ENCODE measurements around the gene EARS2.
A peak's percentile ranks its signal among the peaks of the same experiment; 100 is the strongest.
"Not testable (repeated sequence)": the region's sequence is repeated elsewhere in the genome, so short reads cannot be mapped to it uniquely, and the experiment has no call there.

The EARS2 gene

GRCh38 chr16:23556881-23557778 lies at the start of gene EARS2, which contains the start of gene UBFD1:
Gene EARS2, minus strand, starts transcription at chr16:23557350. Its CDS starts 7 bp downstream, at chr16:23557343.
Gene UBFD1, plus strand, starts transcription at chr16:23557727. Its CDS starts 16 bp downstream, at chr16:23557743.
- peak; percentile 96 for DNase-seq

GRCh38 chr16:23597003-23597756 lies 40.0 kb upstream of the EARS2 start:
- peak; percentile 16 for DNase-seq

GRCh38 chr16:23595951-23596720 lies 39.0 kb upstream of the EARS2 start, which contains the start of gene NDUFAB1:
Gene NDUFAB1, minus strand, starts transcription at chr16:23596316. Its CDS starts 26 bp downstream, at chr16:23596290.
- peak; percentile 90 for DNase-seq

- DNase-seq: no peak
Measured at GRCh38 chr16:23595246-23595950, 38.2 kb upstream of the EARS2 start.

GRCh38 chr16:23594186-23594585 lies 37.0 kb upstream of the EARS2 start:
- no peak for DNase-seq

- no peak for DNase-seq
Measured at GRCh38 chr16:23590181-23590580, 33.0 kb upstream of the EARS2 start.

- no peak for DNase-seq
Measured at GRCh38 chr16:23587726-23588125, 30.6 kb upstream of the EARS2 start.

GRCh38 chr16:23584186-23585076 lies 27.3 kb upstream of the EARS2 start:
- no peak for DNase-seq

- DNase-seq: not testable (repeated sequence)
Measured at GRCh38 chr16:23583271-23583670, 26.1 kb upstream of the EARS2 start.

- DNase-seq: no peak
Measured at GRCh38 chr16:23581764-23582163, 24.6 kb upstream of the EARS2 start.

- no peak for DNase-seq
Measured at GRCh38 chr16:23580391-23580790, 23.2 kb upstream of the EARS2 start.

GRCh38 chr16:23579371-23579770 lies 22.2 kb upstream of the EARS2 start:
- no peak for DNase-seq

GRCh38 chr16:23578101-23578830 lies 21.1 kb upstream of the EARS2 start:
- DNase-seq: no peak

GRCh38 chr16:23577493-23577892 lies 20.3 kb upstream of the EARS2 start:
- no peak for DNase-seq

- no peak for DNase-seq
Measured at GRCh38 chr16:23575834-23576233, 18.7 kb upstream of the EARS2 start.

- DNase-seq: no peak
Measured at GRCh38 chr16:23573817-23574216, 16.7 kb upstream of the EARS2 start.

GRCh38 chr16:23572394-23572793 lies 15.2 kb upstream of the EARS2 start:
- DNase-seq: no peak

- no peak for DNase-seq
Measured at GRCh38 chr16:23571895-23572294, 14.7 kb upstream of the EARS2 start.

- DNase-seq: no peak
Measured at GRCh38 chr16:23570992-23571632, 14.0 kb upstream of the EARS2 start.

GRCh38 chr16:23567602-23568001 lies 10.5 kb upstream of the EARS2 start:
- no peak for DNase-seq
